Esophagus squamous epithelium (tissue), 4 donors: ENCODE results near the gene ZNF346.
"Not testable (repeated sequence)": the region's sequence is repeated elsewhere in the genome, so short reads cannot be mapped to it uniquely, and the experiment has no call there.

Source experiments
- POLR2A ChIP-seq, 4 donors: fragments of 450-650 bp; IDR thresholded peaks; one replicate each; pipeline ENCODE4 v1.6.1; 2017; ENCODE audit warnings: antibody characterized with exemption in 4 of 4, mild to moderate bottlenecking in 4 of 4, moderate library complexity in 3 of 4
- TF ChIP-seq, protein P1 (sequence below), 6 experiments: fragments of 450-650 bp in 4 of 6; fragments of 200-600 bp in 2 of 6; sonication (generic) in 2 of 6; IDR thresholded peaks; one replicate each; pipeline ENCODE4 v1.5.1; 2016 to 2019; ENCODE audit warnings: antibody characterized with exemption in 6 of 6, mild to moderate bottlenecking in 4 of 6, moderate library complexity in 4 of 6

DNA sequence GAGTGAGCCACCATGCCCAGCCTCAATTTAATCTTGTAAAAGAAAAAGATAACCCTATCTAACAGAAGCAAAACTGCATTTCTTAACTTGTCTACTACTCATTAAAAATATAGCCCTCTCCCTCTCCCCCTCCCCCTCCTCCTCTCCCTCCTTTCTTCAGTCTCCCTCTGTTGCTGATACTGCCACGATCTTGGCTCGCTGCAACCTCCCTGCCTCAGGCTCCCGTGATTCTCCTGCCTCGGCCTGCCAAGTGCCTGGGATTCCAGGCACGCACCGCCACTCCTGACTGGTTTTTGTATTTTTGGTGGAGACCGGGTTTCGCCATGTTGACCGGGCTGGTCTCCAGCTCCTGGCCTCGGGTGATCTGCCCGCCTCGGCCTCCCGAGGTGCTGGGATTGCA, 39.4 kb upstream of the ZNF346 start:
- TF ChIP-seq POLR2A (IDR thresholded peaks at IDR 0.05) = not testable (repeated sequence)
- TF ChIP-seq, protein P1, sequence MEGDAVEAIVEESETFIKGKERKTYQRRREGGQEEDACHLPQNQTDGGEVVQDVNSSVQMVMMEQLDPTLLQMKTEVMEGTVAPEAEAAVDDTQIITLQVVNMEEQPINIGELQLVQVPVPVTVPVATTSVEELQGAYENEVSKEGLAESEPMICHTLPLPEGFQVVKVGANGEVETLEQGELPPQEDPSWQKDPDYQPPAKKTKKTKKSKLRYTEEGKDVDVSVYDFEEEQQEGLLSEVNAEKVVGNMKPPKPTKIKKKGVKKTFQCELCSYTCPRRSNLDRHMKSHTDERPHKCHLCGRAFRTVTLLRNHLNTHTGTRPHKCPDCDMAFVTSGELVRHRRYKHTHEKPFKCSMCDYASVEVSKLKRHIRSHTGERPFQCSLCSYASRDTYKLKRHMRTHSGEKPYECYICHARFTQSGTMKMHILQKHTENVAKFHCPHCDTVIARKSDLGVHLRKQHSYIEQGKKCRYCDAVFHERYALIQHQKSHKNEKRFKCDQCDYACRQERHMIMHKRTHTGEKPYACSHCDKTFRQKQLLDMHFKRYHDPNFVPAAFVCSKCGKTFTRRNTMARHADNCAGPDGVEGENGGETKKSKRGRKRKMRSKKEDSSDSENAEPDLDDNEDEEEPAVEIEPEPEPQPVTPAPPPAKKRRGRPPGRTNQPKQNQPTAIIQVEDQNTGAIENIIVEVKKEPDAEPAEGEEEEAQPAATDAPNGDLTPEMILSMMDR (IDR thresholded peaks at IDR 0.05) = not testable (repeated sequence)
